Measurements from ENCODE around the gene FDXACB1. TPM values are rescaled to one million over a fixed set of nuclear protein-coding genes. Genes with fewer than 3 reads are reported as not detected.

Gene FDXACB1
- total RNA-seq, 1 experiment from 2014 or later, result 1.0 TPM

- CTCF ChIA-PET, result interaction anchor here (0.8 kb wide), 1 partner anchor 179 kb away, joined by 3 read pairs; no protein-coding TSS in a partner anchor
- peaks cover 28% of the 10 kb centered on the region for H3K4me1 Mint-ChIP-seq (ENCODE audit: insufficient read depth, unreplicated experiment)
- H3K4me3 Mint-ChIP-seq (ENCODE audit: unreplicated experiment), result no peak overlapping the region
- no peak for TF ChIP-seq CTCF (IDR thresholded peaks at IDR 0.05; ENCODE audit: unreplicated experiment)
- H3K9me3 Mint-ChIP-seq (ENCODE audit: unreplicated experiment), result no peaks in the 10 kb centered on the region
- H3K36me3 Mint-ChIP-seq (ENCODE audit: insufficient read depth, unreplicated experiment), result peaks cover 4% of the 10 kb centered on the region
- no peak overlapping the region for H3K27ac Mint-ChIP-seq (ENCODE audit: low read depth, unreplicated experiment)
- POLR2A ChIA-PET, result no interaction called here
- no peak for DNase-seq (ENCODE audit: unreplicated experiment)
- intact Hi-C loops (cut with micrococcal nuclease), result no loop called here
- no peaks in the 10 kb centered on the region for H3K27me3 Mint-ChIP-seq (ENCODE audit: insufficient read depth, unreplicated experiment)
- BruUV-seq (replicated peaks), result no TSS peak
Measured at GRCh38 chr11:111920908-111921307, 41.9 kb upstream of the FDXACB1 start.

- H3K4me3 Mint-ChIP-seq (ENCODE audit: unreplicated experiment), result peak within 1 kb of the TSS; percentile 68
Measured at GRCh38 chr11:111918390-111919256, 39.7 kb upstream of the FDXACB1 start, which contains the start of gene C11orf52. Gene C11orf52, plus strand, starts transcription at chr11:111918913. Its CDS starts 60 bp downstream, at chr11:111918973.

GRCh38 chr11:111917788-111918187 is 38.8 kb upstream of the FDXACB1 start:
- peaks cover 12% of the 10 kb centered on the region for H3K4me1 Mint-ChIP-seq (ENCODE audit: insufficient read depth, unreplicated experiment)
- no peaks in the 10 kb centered on the region for H3K9me3 Mint-ChIP-seq (ENCODE audit: unreplicated experiment)
- intact Hi-C loops (cut with micrococcal nuclease), result loop anchor here (2.0 kb wide), 1 partner anchor 39 kb away; the partner anchor contains the start of genes CFAP68 and FDXACB1
- H3K4me3 Mint-ChIP-seq (ENCODE audit: unreplicated experiment), result no peak overlapping the region
- DNase-seq (ENCODE audit: unreplicated experiment), result no peak
- BruUV-seq (replicated peaks), result no TSS peak
- ChIA-PET CTCF (no interaction called here), POLR2A (interaction anchor here (0.6 to 2.1 kb wide), 5 partner anchors 9 to 60 kb away, joined by 3 to 17 read pairs (median 7); partner anchors contain the start of genes ALG9 and CFAP68)
- H3K27ac Mint-ChIP-seq (ENCODE audit: low read depth, unreplicated experiment), result no peak overlapping the region
- no peaks in the 10 kb centered on the region for H3K27me3 Mint-ChIP-seq (ENCODE audit: insufficient read depth, unreplicated experiment)
- H3K36me3 Mint-ChIP-seq (ENCODE audit: insufficient read depth, unreplicated experiment), result peaks cover 4% of the 10 kb centered on the region
- no peak for TF ChIP-seq CTCF (IDR thresholded peaks at IDR 0.05; ENCODE audit: unreplicated experiment)

More at GRCh38 chr11:111918390-111919256, 39.7 kb upstream of the FDXACB1 start, which contains the start of gene C11orf52:
- no peak for TF ChIP-seq CTCF (IDR thresholded peaks at IDR 0.05; ENCODE audit: unreplicated experiment)
- CTCF ChIA-PET, result interaction anchor here (0.6 to 2.3 kb wide), 8 partner anchors 10 to 155 kb away, joined by 3 to 11 read pairs (median 3); partner anchors contain the start of gene PIH1D2
- Mint-ChIP-seq H3K9me3 (ENCODE audit: unreplicated experiment) (no peaks in the 10 kb centered on the region), H3K27me3 (ENCODE audit: insufficient read depth, unreplicated experiment) (no peaks in the 10 kb centered on the region), H3K27ac (ENCODE audit: low read depth, unreplicated experiment) (peak within 1 kb of the TSS; percentile 68), H3K36me3 (ENCODE audit: insufficient read depth, unreplicated experiment) (peaks cover 4% of the 10 kb centered on the region), H3K4me1 (ENCODE audit: insufficient read depth, unreplicated experiment) (peaks cover 21% of the 10 kb centered on the region)
- POLR2A ChIA-PET, result interaction anchor here (0.5 to 2.1 kb wide), 13 partner anchors 8 to 292 kb away, joined by 3 to 17 read pairs (median 4); partner anchors contain the start of gene CFAP68
- intact Hi-C loops (cut with micrococcal nuclease), result loop anchor here (2.0 kb wide), 1 partner anchor 40 kb away; the partner anchor contains the start of genes CFAP68 and FDXACB1
- peak; percentile 76 for DNase-seq (ENCODE audit: unreplicated experiment)
- BruUV-seq (replicated peaks), result no TSS peak

GRCh38 chr11:111917312-111917711 is 38.3 kb upstream of the FDXACB1 start:
- no peak for TF ChIP-seq CTCF (IDR thresholded peaks at IDR 0.05; ENCODE audit: unreplicated experiment)
- no peak overlapping the region for H3K27ac Mint-ChIP-seq (ENCODE audit: low read depth, unreplicated experiment)
- intact Hi-C loops (cut with micrococcal nuclease), result no loop called here
- peaks cover 4% of the 10 kb centered on the region for H3K36me3 Mint-ChIP-seq (ENCODE audit: insufficient read depth, unreplicated experiment)
- CTCF ChIA-PET, result no interaction called here
- H3K4me1 Mint-ChIP-seq (ENCODE audit: insufficient read depth, unreplicated experiment), result peaks cover 11% of the 10 kb centered on the region
- no TSS peak for BruUV-seq (replicated peaks)
- POLR2A ChIA-PET, result interaction anchor here (0.6 to 2.1 kb wide), 3 partner anchors 9 to 46 kb away, joined by 3 to 17 read pairs (median 3); partner anchors contain the start of gene ALG9
- H3K27me3 Mint-ChIP-seq (ENCODE audit: insufficient read depth, unreplicated experiment), result no peaks in the 10 kb centered on the region
- H3K9me3 Mint-ChIP-seq (ENCODE audit: unreplicated experiment), result no peaks in the 10 kb centered on the region
- no peak overlapping the region for H3K4me3 Mint-ChIP-seq (ENCODE audit: unreplicated experiment)
- no peak for DNase-seq (ENCODE audit: unreplicated experiment)
